GM21576 (cell line): ENCODE measurements around the gene PROSER1.
"Not testable (repeated sequence)": the region's sequence is repeated elsewhere in the genome, so short reads cannot be mapped to it uniquely, and the experiment has no call there.

Experiments used
- ATAC-seq: cut with Tn5 transposase; IDR thresholded peaks from one replicate; pipeline ENCODE4 v1.9.1; 2021; ENCODE audit warnings: mild to moderate bottlenecking, moderate library complexity; ENCODE audit not compliant: unreplicated experiment

PROSER1 gene

DNA sequence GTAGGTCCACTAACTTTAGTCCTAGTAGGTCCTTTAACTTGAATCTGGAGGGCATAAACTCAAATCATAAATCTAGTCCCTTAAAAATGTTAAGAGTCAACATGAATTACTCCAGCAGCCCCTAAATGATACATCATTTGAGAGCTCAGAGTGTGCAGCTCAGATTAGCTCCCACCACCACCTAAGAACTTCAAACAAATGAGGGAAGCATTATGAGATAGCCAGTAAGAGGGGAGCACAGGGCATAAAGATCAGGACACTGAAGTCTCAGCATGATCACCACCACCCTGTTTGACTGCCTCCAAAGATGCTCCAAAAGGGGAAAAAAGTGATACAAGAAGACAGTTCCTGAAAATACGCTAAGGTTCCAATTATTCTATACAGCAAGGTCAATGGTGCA lies 5.7 kb downstream of the PROSER1 start:
- ATAC-seq: no peak

DNA sequence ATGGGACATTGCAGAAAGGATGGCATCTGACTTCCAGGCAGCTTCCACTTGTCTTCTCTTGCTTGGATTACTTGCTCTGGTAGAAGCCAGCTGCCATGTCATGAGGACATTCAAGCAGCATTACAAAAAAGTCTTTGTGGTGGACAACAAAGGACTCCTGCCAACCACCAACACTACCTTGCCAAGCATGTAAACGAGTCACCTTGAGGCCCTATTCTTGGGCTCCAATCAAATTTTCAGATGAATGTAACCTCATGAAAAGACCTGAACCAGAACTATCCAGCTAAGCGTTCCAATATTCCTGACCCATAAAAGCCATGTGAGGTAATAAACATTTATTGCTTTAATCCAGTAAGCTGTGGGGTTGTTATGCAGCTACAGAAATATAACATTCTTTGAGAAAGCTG lies 12.5 kb downstream of the PROSER1 start:
- ATAC-seq: no peak

DNA sequence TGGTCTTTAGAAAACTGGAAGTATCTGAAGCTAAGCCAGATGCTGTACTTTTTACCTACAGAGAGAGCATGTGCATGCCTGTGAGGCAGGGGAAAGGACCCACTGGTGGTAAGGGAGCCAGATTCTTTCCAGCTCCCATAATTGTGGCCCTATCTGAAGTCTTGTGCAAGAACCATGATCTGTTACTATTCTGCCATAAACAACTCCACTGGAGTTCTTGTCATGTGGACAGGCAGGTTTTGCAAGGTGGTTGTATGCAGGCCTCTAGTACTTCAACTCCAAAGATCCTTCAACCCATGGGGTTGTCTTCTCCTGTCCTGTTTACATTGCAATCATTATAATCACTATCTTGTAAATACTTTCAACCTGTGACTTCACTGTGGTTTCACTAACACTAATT lies 14.1 kb downstream of the PROSER1 start:
- no peak for ATAC-seq

DNA sequence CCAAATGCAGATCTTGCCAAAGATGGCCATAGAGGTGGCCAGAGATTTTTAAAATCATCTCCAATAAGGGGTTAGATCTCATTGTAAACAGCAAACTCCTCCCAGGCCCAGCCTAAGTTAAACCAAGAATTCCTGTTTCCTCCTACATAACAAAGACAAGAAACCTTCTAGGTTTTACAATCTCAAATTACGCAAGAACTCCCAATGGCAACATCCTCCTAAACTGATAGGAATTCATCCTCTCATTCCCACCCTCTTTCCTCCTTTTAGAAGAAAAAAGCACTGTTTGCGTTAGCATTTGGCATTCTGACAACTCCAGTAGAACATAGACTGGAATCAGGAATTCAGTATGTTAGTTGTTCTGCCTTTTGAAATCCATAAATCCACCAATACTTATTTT lies 14.6 kb downstream of the PROSER1 start:
- ATAC-seq: no peak

DNA sequence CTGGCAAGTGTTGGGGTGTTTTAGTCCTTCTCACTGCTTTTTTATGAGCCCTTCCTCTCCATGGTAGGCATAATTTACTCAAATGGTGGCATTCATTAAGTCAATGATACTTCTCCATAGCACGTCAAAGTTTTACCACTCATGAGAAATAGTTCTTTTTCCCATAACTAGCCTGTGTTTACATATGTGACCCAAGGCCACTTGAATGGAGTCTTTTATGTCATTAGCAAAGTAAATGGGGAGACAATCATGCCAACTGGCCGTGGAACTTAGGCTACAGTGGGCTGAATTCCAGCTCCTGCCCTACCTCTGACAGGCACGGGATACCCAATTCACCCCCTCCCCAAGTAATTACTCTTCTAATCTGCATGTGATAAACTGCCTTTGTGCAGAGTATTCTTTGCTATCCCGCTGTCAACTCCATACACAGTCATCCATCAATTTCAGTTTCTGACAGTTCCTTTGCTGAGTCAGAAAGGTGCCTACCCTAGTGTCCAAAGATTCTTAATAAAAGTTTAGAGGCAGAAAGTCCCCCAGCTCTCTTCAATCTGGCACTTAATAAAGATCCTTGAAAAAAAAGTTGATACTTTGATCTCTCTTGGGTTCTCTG lies 16.9 kb downstream of the PROSER1 start:
- no peak for ATAC-seq

DNA sequence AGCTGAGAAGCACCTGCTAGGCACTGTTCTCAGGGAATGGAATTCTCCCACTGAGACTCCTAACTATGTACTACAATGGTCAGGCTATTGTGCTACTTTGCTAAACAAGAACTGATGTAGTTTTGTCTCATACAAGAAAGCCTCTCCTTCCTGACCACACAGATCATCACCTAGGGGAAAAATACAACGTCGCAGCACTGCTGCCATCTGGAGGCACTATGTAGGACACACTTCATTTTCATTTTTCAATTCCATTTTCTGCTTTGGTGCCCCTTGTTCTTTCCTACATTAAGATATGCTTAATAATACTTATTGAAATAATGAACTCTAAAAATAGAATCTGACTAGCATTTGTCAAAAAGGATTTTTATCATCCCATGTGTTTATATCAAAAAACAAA lies 21.1 kb downstream of the PROSER1 start:
- peak; percentile 72 for ATAC-seq

DNA sequence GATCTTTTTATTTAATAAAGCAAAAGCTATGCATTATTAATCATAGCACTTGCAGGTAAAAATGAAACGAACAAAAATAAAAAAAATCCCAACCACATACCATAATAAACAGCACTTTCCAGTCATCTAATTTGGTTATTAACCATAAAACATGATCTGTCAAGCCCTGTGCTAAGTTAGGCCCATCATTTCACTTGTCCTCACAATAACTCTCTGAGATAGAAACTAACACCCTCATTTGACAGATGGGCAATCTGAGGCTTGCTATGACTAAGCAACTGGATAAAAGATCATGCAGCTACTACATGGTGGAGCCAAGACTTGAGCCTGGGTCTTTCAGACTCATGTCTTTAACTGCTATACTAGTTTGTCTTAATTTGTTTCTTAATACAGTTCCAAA lies 21.8 kb downstream of the PROSER1 start:
- peak; percentile 77 for ATAC-seq

DNA sequence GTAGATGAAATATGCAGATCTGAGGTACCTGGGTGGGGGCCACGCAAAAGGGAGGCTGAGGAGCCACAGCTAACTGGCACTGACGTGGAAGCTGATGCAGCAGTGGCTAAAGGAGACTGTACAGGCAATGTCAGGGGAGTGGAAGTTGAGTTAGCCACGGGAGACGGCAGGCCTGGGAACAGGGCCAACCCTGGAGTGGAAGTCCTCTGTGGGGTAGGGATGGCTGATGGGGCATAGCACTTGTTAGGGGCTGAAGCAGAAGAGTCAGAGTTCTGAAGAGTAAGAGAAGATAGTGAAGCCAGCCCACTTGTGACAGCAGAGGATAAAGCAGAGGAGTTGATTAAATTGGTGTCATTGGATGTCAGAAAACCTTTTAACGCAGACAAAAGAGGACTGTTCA lies 24.4 kb downstream of the PROSER1 start:
- ATAC-seq: no peak

DNA sequence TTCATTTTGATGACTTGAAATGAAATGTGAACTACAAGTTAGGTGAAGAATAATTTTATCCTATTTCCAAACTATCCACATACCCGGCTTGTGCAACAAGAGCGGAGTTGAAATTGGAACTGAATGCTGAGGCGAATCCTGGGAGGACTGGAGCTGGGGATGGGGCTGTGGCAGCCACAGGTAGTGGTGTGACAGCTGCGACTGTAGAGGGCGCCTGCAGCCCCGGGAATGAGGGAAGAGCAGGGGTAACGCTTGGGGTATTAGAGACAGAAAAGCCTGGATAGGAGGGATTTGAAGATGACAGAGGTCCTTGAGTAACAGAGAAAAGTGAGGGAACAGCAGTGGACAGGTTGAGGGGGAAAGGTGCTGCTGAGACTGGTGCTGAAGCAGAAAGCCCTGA lies 25.3 kb downstream of the PROSER1 start:
- no peak for ATAC-seq

DNA sequence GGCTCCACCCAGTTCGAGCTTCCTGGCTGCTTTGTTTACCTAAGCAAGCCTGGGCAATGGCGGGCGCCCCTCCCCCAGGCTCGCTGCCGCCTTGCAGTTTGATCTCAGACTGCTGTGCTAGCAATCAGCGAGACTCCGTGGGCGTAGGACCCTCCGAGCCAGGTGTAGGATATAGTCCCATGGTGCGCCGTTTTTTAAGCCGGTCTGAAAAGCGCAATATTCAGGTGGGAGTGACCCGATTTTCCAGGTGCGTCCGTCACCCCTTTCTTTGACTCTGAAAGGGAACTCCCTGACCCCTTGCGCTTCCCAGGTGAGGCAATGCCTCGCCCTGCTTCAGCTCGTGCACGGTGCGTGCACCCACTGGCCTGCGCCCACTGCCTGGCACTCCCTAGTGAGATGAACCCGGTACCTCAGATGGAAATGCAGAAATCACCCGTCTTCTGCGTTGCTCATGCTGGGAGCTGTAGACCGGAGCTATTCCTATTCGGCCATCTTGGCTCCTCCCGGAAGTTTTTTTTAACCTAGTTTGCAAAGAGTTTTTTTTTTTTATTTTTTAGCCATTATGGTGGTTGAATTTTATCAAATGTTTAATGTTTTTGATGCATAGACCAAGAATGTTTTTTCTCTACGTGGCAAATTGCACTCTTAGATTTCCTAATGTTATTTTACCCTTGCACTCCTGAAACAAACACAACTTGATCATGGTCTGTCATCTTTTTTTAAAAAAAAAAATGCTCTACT lies 31.3 kb downstream of the PROSER1 start:
- not testable (repeated sequence) for ATAC-seq

DNA sequence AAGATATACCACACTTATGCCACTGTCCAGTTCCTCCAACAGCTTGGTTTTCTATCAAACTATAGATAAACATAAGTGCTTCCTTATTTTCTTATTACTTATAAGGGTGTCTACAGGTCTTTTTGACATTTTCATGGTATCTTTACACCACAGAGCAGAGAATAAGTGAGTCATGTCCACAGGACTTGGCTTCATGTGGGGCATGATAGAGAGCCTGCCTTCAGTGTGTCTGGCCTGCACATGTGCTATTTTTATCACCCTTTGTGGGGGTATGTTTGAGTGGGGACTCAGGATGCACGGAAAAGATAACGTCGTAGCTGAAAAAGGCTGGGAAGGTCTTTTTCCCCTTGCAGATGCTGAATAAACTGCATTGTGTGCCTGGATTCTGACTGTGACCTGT lies 39.1 kb downstream of the PROSER1 start:
- ATAC-seq: no peak

DNA sequence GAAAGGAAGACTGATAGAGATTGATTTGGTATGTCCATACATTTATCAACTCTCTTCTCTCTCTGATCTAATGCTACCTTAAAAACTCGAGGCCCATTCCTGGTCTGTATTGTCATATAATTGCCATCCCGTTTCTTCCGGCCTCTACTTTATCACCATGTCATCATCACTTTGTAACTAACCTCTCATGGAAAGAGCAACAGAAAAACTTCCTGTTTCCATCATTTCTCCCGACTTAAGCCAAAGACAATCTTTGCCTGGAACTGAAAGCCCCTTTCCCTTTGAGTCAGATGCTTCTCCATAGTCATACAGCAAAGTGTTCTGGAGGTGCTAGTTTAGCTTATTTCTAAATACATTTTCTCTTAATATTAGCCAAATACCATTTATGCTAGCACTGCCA lies 44.5 kb downstream of the PROSER1 start:
- ATAC-seq: no peak

DNA sequence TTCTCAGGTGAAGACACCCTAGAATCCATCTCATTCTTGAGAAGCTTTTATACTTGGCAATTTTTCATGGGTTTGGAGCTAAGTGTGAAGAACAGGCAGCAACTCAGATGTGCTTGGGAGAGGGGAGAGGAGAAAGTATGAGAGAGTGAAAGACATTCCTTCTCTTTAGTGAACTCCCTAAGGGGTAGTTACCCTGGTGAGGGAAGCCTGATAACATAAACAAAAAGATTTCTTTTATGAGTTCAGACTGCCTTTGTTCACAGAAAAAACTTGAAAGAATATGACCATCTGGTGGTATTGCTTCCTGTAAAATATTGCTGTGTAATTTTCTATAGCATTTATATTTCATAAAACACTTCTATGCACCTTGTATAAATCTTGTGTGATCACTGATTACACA lies 47.2 kb downstream of the PROSER1 start, which contains the start of gene STOML3:
STOML3 (minus strand) TSS at position 139 of the 400 bp plus-strand sequence; CDS start at position 29, 110 bp downstream.
- no peak for ATAC-seq

DNA sequence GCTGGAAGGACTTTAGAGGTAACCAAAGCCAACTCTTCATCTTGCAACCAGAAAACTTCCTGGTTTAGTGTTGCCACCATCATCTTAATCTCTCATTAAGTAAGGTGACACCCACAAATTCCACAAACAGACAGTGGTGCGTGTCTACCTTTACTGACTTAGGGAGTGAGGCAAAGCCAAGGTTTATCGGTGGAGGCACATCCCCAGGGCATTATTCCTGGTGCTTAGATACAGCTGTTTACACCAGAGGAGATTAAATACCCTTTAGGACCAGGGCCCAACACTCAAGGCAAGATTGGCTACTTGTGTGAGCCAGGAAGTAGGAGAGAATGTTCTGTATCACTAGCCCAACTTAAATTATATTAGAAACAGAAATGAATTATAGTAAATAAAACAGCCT lies 56.8 kb downstream of the PROSER1 start:
- no peak for ATAC-seq

DNA sequence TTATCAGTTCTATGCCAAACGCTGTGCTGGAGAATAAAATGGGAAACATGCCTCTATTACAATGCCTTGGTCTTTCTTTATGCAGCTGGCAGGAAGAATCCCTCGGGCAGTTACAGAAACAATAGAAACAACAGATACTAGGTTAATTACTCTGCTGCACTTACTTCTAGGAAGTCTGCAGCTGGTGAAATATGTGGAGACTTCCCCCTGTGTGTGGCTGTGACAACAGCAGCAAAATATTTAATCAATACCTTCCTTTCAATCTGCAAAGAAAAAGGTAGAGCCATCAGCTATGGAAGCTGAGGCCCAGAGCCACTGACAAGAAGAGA lies 57.2 kb downstream of the PROSER1 start:
- no peak for ATAC-seq

DNA sequence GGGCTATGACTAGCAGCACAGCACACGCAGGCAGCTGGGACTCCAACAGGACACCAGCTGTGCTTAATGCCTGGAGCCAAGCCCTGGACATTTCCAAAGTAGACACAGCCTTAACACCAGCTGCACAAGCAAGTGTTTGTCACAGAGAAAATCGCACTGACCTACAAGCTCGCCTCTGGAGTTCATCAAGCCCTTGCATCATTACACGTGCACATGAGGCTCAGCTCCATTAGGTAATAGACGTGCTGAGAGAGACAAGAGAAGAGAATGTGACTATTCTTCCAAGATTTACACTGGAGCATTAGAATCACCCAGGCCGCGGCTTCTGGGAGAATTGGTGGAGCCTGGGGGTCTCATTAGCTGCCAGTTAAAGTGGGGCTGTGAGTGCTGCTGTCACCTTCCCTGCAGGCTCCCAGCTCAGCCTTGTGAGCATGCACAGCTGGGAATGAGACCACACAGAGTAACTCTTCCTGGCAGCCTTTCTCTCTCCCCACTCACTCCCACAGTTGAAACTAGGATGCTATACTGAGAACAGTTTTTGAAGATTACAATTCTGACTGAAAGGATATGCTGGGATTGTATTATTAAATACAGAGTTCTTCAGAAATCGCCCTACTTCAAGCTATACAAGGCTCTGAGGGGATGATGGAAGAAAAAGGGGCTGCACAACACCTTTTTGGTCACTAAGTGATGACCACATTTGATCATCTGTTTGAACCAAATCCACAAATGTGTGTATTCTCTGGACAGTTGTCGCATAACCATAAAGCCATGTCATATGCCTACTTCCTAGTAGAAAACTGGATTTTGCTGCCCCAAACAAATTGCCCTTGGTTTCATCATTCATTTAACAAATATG lies 57.8 kb downstream of the PROSER1 start:
- ATAC-seq: no peak

DNA sequence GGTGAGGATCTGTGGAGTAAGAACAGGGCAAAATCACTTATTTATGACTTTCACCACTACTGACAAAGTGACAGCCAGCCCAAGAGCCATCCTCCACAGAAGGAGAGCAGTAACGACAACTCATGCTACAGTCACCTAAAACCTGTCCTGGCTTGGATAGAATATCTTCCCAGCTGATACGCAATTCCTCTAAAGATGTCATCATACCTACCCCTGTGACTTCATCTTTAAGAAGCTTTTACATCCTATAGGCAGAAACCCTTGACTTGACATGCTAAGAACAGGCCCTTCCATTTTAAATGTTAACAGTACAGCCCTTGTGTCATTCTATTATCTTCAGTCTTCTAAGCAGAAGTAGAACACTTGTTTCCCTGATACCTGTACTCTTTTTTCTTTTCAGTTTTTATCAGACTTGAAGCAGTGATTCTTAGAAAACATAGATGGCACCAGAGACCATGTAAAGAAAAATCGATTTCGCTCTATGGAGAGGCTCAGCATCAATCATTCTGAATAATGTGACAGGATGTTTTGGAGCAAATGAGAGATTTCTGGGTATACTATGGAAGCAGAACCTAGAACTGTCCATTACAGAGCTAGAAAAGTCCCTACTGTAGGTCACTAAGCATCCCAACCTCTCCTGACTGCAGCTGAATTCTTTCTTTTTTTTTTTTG lies 67.4 kb downstream of the PROSER1 start:
- no peak for ATAC-seq

DNA sequence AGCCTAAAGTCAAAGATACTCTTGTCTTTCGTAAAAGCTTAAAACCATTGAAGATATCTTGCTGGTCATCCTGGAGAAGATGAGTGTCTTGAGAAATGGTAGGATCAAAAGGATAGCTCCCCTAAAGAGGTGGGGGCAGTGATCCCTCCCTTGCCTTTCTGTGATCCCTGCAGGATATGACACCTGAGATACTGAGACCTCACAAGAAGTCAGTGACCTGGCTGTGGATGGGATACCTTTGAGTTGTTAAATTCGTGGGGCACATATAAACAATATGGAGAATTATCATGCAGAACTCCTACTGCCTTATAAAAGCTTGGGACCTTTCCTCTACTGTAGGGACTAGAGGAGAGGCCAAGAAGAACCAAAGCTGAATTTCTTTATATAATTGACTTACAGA lies 68.7 kb downstream of the PROSER1 start:
- no peak for ATAC-seq

DNA sequence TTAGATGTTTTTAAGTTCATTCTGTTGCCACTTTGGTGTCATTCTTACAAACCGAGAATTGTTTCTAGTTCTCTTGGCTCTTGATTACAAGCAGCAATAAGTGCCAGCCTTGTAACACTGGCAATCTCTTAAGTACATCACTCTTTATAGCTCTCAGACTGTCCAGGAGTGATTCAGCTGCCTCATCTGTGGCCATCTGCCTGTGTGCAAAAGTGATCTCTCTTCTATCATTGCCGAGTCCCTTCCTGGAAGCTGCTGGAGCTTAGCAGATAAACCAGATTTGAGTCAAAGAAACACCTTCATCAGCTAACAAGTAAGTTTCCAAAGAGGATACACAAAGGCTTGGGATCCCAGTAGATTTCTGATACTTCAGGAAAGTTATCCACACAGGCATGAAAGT lies 70.4 kb downstream of the PROSER1 start:
- ATAC-seq: no peak

DNA sequence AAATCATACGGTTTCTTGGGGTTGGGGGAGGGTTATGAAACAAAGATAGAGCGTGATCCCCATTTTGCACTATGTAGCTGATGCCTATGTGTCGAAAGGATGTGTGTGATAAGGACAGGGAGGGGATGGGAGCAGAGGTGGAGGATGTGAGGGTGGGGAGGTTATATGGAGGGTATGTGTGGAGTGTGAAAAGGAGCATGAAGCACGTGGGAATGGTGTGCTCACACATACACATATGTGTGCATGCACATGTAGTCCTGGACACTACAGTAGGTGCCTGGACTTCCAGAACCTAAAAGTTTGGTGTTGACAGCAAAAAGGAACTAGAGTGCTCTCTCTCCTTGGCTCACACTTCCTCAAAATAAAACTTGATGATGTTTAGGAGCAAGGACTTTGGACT lies 72.6 kb downstream of the PROSER1 start:
- no peak for ATAC-seq

DNA sequence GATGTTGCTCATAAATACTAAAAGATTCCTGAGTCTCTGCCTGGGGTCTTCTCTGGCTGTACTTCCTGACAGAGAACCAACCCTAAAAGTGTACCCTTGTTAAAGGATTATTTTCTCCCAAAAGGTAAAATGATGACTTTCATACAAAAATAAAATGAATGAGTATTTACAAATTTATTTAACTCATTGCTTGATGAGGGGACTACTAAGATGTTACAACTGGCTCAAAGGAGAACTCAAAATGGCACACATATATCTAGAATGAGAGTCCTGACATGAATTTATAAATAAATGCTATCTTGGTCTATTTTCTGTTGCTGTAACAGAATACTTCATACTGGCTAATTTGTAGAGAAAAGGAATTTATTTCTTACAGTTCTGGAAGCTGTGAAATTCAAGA lies 77.7 kb downstream of the PROSER1 start:
- ATAC-seq: no peak
